Stimulated activated naive CD8-positive, alpha-beta T cell treated with anti-CD3 and anti-CD28 coated beads, Interleukin-15, Interleukin-2, amounts not matched to agents 100 ng/mL and 50 ng/mL, for 24 hours (primary cell): ENCODE measurements around the gene MYBBP1A.
"Not testable (repeated sequence)": the region's sequence is repeated elsewhere in the genome, so short reads cannot be mapped to it uniquely, and the experiment has no call there.

Source experiments
- H3K27ac Mint-ChIP-seq: one replicate; pipeline ENCODE4 v1.8.0; 2021; ENCODE audit warnings: mild to moderate bottlenecking, mixed read lengths
- H3K27me3 Mint-ChIP-seq: one replicate; pipeline ENCODE4 v1.8.0; 2021; ENCODE audit warnings: mixed read lengths
- H3K36me3 Mint-ChIP-seq: one replicate; pipeline ENCODE4 v1.8.0; 2021; ENCODE audit warnings: low read depth, mixed read lengths
- H3K4me1 Mint-ChIP-seq: one replicate; pipeline ENCODE4 v1.8.0; 2021; ENCODE audit warnings: low read depth, mixed read lengths
- H3K4me3 Mint-ChIP-seq: one replicate; pipeline ENCODE4 v1.8.0; 2021; ENCODE audit warnings: mild to moderate bottlenecking, mixed read lengths
- H3K9me3 Mint-ChIP-seq: one replicate; pipeline ENCODE4 v1.8.0; 2021; ENCODE audit warnings: mixed read lengths

MYBBP1A gene

DNA sequence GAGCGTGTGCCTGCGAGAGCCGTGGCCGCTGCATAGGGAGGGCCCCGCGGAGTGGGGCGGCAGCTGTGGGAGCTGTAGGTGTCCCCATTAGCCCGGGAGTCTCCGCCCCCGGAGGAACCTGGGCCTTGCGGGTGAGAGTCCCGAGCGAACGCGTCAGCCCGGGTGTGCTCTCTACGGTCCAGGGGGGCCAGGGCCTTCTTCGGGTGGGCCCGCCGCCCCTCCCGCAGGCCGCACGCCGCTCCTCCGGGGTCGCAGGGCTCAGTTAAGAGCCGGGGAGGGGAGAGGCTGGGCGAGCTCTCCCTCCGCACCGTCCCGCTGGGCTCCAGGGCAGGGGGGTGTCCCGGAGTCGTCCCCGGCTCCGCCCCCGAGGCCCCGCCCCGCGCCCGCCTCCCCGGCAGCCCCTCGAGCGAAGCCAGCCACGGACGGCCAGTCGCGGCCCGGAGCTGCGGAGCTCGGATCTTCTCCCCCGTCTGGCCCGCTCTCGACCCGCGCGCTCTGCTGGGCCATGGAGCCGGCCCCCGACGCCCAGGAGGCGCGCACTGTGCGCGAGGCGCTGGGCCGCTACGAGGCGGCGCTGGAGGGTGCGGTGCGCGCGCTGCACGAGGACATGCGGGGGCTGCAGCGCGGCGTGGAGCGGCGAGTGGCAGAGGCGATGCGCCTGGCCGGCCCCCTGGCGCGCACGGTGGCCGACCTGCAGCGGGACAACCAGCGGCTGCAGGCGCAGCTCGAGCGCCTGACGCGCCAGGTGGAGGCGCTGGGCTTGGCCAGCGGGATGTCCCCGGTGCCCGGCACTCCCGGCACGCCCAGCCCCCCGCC lies 29.1 kb upstream of the MYBBP1A start, which contains the start of gene SMTNL2:
SMTNL2 (plus strand) TSS at position 429 of the 816 bp plus-strand sequence; CDS start at position 506, 77 bp downstream.
- Mint-ChIP-seq H3K36me3 (no peaks in the 10 kb centered on the region), H3K4me3 (peak within 1 kb of the TSS; percentile 70), H3K9me3 (no peaks in the 10 kb centered on the region), H3K27me3 (peaks cover 38% of the 10 kb centered on the region), H3K27ac (no peak within 1 kb of the TSS), H3K4me1 (peaks cover 6% of the 10 kb centered on the region)

GRCh38 chr17:4583782-4584100 lies 28.6 kb upstream of the MYBBP1A start:
- H3K27me3 Mint-ChIP-seq = peaks cover 38% of the 10 kb centered on the region
- no peak overlapping the region for H3K27ac Mint-ChIP-seq
- H3K4me1 Mint-ChIP-seq = peaks cover 6% of the 10 kb centered on the region
- H3K9me3 Mint-ChIP-seq = no peaks in the 10 kb centered on the region
- H3K36me3 Mint-ChIP-seq = no peaks in the 10 kb centered on the region
- peak overlapping the region; percentile 70 for H3K4me3 Mint-ChIP-seq

DNA sequence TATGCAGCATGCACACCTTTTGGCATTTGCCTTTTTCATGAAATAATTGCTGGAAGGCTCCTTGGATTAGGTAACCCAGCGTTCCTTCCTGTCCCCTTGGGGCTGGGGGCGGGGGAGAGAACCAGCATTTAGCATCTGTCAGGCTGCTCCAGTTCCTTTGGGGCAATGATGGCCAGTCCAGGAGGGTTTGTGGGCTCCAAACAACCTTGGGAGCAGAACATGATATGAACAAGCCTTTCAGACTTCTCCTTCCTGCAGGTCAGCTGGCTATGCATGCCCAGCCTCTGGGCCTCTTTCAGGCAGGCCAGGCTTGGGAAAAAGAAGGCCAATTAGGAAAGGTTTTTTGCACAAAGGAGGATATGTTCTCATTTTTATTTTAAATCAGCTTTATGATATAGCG lies 28.0 kb upstream of the MYBBP1A start:
- Mint-ChIP-seq H3K4me3 (peak overlapping the region; percentile 70), H3K4me1 (peaks cover 6% of the 10 kb centered on the region), H3K27ac (no peak overlapping the region), H3K36me3 (no peaks in the 10 kb centered on the region), H3K9me3 (no peaks in the 10 kb centered on the region), H3K27me3 (peaks cover 38% of the 10 kb centered on the region)

- Mint-ChIP-seq H3K4me1 (peaks cover 6% of the 10 kb centered on the region), H3K36me3 (no peaks in the 10 kb centered on the region), H3K27me3 (peaks cover 38% of the 10 kb centered on the region), H3K27ac (no peak overlapping the region), H3K4me3 (no peak overlapping the region), H3K9me3 (no peaks in the 10 kb centered on the region)
Measured at GRCh38 chr17:4582691-4583090, 27.5 kb upstream of the MYBBP1A start.

DNA sequence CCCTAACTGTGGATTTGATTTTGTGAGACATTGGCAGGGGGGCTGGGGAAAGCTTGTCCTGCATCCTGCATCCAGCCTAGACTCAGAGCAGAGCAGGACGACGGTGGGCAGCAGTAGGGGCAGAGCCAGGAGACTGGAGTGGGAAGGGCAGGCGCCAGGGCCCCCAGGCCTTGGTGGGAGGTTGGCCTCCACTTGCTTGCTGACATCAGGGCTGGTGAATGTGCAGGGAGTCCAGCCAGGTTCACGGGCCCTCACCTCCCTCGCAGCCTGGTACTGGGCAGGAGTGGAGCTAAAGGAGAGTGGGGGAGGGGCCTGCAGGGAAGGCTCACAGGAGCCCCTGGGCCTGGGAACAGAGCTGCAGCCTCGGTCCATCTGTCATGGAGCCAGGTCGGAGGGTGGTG lies 26.9 kb upstream of the MYBBP1A start:
- Mint-ChIP-seq H3K4me1 (peaks cover 6% of the 10 kb centered on the region), H3K27ac (no peak overlapping the region), H3K9me3 (no peaks in the 10 kb centered on the region), H3K27me3 (peaks cover 38% of the 10 kb centered on the region), H3K36me3 (no peaks in the 10 kb centered on the region), H3K4me3 (no peak overlapping the region)

DNA sequence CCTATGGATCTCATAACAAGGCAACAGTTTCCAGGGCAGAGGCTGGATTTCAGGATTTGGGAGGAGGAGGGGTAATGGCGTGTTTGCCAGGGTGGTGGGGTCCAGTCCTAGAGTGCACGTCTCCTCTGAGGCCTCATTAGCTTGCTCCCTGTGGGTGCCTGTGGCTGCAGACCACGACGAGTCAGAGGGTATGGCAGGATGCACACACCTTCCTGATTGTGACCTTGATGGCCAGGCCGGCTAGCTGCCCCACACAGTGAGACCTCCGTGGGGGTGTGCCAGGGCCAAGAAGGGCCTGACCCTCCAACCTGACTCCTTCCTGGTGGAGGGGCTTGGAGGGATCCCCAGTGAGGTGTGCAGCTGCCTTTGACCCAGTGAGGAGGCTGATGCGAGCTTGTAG lies 25.1 kb upstream of the MYBBP1A start:
- Mint-ChIP-seq H3K36me3 (no peaks in the 10 kb centered on the region), H3K9me3 (no peaks in the 10 kb centered on the region), H3K4me3 (no peak overlapping the region), H3K27me3 (peaks cover 29% of the 10 kb centered on the region), H3K4me1 (peaks cover 6% of the 10 kb centered on the region), H3K27ac (no peak overlapping the region)

DNA sequence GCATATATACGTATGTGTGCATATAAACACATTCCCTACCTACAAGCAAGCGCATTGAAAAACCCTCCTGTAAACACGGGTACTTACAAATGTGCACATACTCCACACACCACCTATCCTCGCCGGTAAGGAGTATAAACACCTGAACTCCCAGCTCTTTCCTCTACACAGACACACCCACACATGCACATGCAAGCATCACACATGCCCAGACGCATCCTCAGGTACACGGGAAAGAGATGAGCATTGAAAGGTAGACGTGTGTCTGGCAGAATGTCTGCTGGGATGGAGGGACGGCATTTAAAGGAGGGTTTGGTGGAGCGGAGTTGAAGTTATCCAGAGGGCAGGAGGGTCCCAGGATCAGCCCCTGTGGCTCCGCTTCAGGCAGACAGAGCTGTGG lies 24.5 kb upstream of the MYBBP1A start:
- no peaks in the 10 kb centered on the region for H3K9me3 Mint-ChIP-seq
- H3K27ac Mint-ChIP-seq = no peak overlapping the region
- H3K36me3 Mint-ChIP-seq = no peaks in the 10 kb centered on the region
- peaks cover 3% of the 10 kb centered on the region for H3K4me1 Mint-ChIP-seq
- H3K27me3 Mint-ChIP-seq = peaks cover 26% of the 10 kb centered on the region
- H3K4me3 Mint-ChIP-seq = no peak overlapping the region

- H3K36me3 Mint-ChIP-seq, H3K27ac Mint-ChIP-seq, H3K9me3 Mint-ChIP-seq, H3K4me3 Mint-ChIP-seq: not testable (repeated sequence)
- Mint-ChIP-seq H3K27me3 (peaks cover 19% of the 10 kb centered on the region), H3K4me1 (peaks cover 12% of the 10 kb centered on the region)
Measured at GRCh38 chr17:4578349-4578748, 23.2 kb upstream of the MYBBP1A start.

- peaks cover 17% of the 10 kb centered on the region for H3K27me3 Mint-ChIP-seq
- H3K9me3 Mint-ChIP-seq = no peaks in the 10 kb centered on the region
- H3K4me3 Mint-ChIP-seq = no peak overlapping the region
Measured at GRCh38 chr17:4577386-4577993, 22.3 kb upstream of the MYBBP1A start.

GRCh38 chr17:4576729-4577322 lies 21.6 kb upstream of the MYBBP1A start:
- Mint-ChIP-seq H3K27me3 (peaks cover 10% of the 10 kb centered on the region), H3K36me3 (no peaks in the 10 kb centered on the region), H3K4me1 (peaks cover 18% of the 10 kb centered on the region), H3K27ac (no peak overlapping the region), H3K9me3 (no peaks in the 10 kb centered on the region), H3K4me3 (no peak overlapping the region)

More at GRCh38 chr17:4577386-4577993, 22.3 kb upstream of the MYBBP1A start:
- no peaks in the 10 kb centered on the region for H3K36me3 Mint-ChIP-seq
- H3K4me1 Mint-ChIP-seq = peaks cover 18% of the 10 kb centered on the region
- H3K27ac Mint-ChIP-seq = no peak overlapping the region

GRCh38 chr17:4576161-4576558 lies 21.0 kb upstream of the MYBBP1A start:
- H3K4me3 Mint-ChIP-seq = no peak overlapping the region
- peaks cover 15% of the 10 kb centered on the region for H3K27me3 Mint-ChIP-seq
- no peaks in the 10 kb centered on the region for H3K36me3 Mint-ChIP-seq
- H3K4me1 Mint-ChIP-seq = peaks cover 18% of the 10 kb centered on the region
- no peaks in the 10 kb centered on the region for H3K9me3 Mint-ChIP-seq
- no peak overlapping the region for H3K27ac Mint-ChIP-seq

- Mint-ChIP-seq H3K4me1 (peaks cover 18% of the 10 kb centered on the region), H3K4me3 (no peak overlapping the region), H3K27ac (no peak overlapping the region), H3K9me3 (no peaks in the 10 kb centered on the region), H3K36me3 (no peaks in the 10 kb centered on the region), H3K27me3 (peaks cover 12% of the 10 kb centered on the region)
Measured at GRCh38 chr17:4574448-4575045, 19.4 kb upstream of the MYBBP1A start.

DNA sequence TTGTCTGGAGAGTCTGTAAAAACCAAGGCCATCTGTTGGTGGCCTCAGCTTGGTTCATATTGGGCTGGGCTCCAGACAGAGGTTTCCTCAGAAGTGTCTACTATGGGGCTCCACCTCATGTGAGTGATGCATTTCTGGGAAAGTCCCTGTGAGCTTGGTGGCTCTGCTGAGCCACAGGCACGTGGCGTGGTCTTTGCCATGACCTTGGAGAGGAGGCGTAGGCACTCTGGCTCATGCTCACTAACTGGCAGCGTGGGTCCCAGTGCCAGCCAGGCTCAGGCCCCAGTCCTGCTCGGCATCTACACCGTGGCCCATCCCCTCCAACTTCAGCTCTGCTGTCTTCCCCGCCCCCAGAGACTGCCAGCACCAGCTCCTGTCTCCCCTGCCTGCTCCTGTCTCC lies 18.5 kb upstream of the MYBBP1A start:
- Mint-ChIP-seq H3K4me3 (no peak overlapping the region), H3K9me3 (no peaks in the 10 kb centered on the region), H3K27me3 (peaks cover 12% of the 10 kb centered on the region), H3K36me3 (no peaks in the 10 kb centered on the region), H3K27ac (no peak overlapping the region), H3K4me1 (peaks cover 18% of the 10 kb centered on the region)

DNA sequence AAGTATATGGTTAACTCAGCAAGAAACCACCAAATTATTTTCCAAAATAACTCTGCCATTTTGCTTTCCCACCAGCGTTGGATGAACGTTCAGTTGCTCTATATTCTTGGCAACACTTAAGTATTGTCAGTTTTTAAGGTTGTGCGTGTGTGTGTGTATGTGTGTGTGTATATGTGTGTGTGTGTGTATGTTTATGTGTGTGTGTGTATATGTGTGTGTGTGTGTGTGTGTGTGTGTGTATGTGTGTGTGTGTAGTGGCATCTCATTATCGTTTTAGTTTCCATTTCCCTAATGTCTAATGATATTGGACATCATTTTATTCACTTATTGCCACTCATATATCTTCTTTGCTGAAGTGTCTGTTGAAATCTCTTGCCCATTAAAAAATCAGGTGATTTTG lies 17.9 kb upstream of the MYBBP1A start:
- Mint-ChIP-seq H3K27ac (no peak overlapping the region), H3K4me3 (no peak overlapping the region), H3K27me3 (peaks cover 12% of the 10 kb centered on the region), H3K4me1 (peaks cover 18% of the 10 kb centered on the region), H3K9me3 (no peaks in the 10 kb centered on the region), H3K36me3 (no peaks in the 10 kb centered on the region)

DNA sequence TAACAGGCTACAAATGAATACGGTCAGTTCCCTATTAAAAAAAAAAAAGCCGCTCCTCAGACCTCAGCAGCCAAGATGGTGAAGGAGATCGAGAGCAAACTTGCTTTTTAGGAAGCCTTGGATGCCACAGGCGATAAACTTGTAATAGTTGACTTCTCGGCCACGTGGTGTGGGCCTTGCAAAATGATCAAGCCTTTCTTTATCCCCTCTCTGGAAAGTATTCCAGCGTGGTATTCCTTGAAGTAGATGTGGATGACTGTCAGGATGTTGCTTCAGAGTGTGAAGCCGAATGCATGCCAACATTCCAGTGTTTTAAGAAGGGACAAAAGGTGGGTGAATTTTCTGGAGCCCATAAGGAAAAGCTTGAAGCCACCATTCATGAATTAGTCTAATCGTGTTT lies 16.9 kb upstream of the MYBBP1A start:
- Mint-ChIP-seq H3K4me1 (peaks cover 18% of the 10 kb centered on the region), H3K4me3 (no peak overlapping the region), H3K9me3 (no peaks in the 10 kb centered on the region), H3K27ac (no peak overlapping the region), H3K27me3 (peaks cover 12% of the 10 kb centered on the region), H3K36me3 (no peaks in the 10 kb centered on the region)
